ENCODE results near the gene FARP2. TPM values are rescaled to one million over a fixed set of nuclear protein-coding genes. Genes with fewer than 3 reads are reported as not detected.

Gene FARP2
- total and polyA plus RNA-seq, 2 of the 4 experiments (the other 2 are of a cell fraction): 17.1 to 30.8 TPM

DNA sequence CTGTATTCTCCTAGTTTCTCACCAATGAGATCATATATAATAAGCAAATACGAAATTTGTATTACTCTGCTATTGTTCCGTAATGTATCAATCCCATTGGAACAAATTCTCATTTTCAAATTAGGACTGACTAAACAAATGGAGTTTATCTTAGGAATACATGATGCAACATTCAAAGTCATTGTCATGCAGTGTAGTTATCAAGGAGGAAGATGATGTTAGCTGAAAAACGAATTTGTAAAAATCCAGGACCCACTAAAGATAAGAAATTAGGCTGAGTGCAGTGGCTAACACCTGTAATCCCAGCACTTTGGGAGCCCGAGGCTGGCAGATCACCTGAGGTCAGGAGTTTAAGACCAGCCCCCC, 25.5 kb upstream of the FARP2 start:
- peaks cover 33% of the 10 kb centered on the region for H3K36me3 ChIP-seq (ENCODE audit: control insufficient read depth, insufficient read depth, low read length)
- no peak overlapping the region for H2BK15ac ChIP-seq (ENCODE audit: low read depth, low read length)
- POLR2A ChIA-PET (ENCODE audit: unreplicated experiment): no interaction called here
- no peak overlapping the region for H3K9ac ChIP-seq (ENCODE audit: low read depth, low read length)
- H3K9me3 ChIP-seq (ENCODE audit: control insufficient read depth, insufficient read depth, low read length): no peaks in the 10 kb centered on the region
- H3K27ac ChIP-seq (ENCODE audit: insufficient read depth, low read length): no peak overlapping the region
- ATAC-seq (ENCODE audit: low read depth) (no peak), DNase-seq (no peak)
- CTCF ChIA-PET: no interaction called here
- H4K20me1 ChIP-seq (ENCODE audit: insufficient read depth, low read length): peaks cover 42% of the 10 kb centered on the region
- no TSS peak for BruUV-seq (replicated peaks)
- no peak overlapping the region for H3K56ac ChIP-seq (ENCODE audit: extremely low read depth, insufficient read depth, low read length)
- no peak overlapping the region for H2AFZ ChIP-seq (replicated peaks; ENCODE audit: low read length, poor library complexity)
- peaks cover 11% of the 10 kb centered on the region for H3K9me1 ChIP-seq (ENCODE audit: insufficient read depth, low read length)
- H2BK120ac ChIP-seq (ENCODE audit: low read depth, low read length): no peak overlapping the region
- H3K79me1 ChIP-seq (ENCODE audit: low read depth in 1 of 2, low read length in 2 of 2): peaks cover 35 to 65% of the 10 kb centered on the region in 2 experiments
- no peak overlapping the region for H2BK5ac ChIP-seq (ENCODE audit: low read depth, low read length, poor library complexity, severe bottlenecking)
- no peak overlapping the region for H4K5ac ChIP-seq (ENCODE audit: low read depth, low read length)
- H3K14ac ChIP-seq (replicated peaks; ENCODE audit: low read depth, low read length): no peak overlapping the region
- no peak overlapping the region for H3K23ac ChIP-seq (ENCODE audit: low read depth, low read length)
- no peak overlapping the region for H4K91ac ChIP-seq (ENCODE audit: insufficient read depth, low read depth, low read length)
- H3K4me1 ChIP-seq (ENCODE audit: control insufficient read depth, insufficient read depth, low read length): no peaks in the 10 kb centered on the region
- TF ChIP-seq MAZ (IDR thresholded peaks at IDR 0.05; ENCODE audit: borderline replicate concordance, low read depth, low read length) (no peak), BHLHE40 (IDR thresholded peaks at IDR 0.05; ENCODE audit: low read depth, low read length) (no peak), CEBPB (IDR thresholded peaks at IDR 0.05; ENCODE audit: low read depth, low read length) (peak; percentile 28; the same call in 1 of the 2 replicates), FOS (IDR thresholded peaks at IDR 0.05; ENCODE audit: low read depth, low read length) (no peak), RFX5 (IDR thresholded peaks at IDR 0.05; ENCODE audit: low read depth, low read length) (no peak), MXI1 (IDR thresholded peaks at IDR 0.05; ENCODE audit: borderline replicate concordance, low read depth, low read length) (no peak), MAFK (IDR thresholded peaks at IDR 0.05; ENCODE audit: low read depth, low read length) (no peak)
- TF ChIP-seq, protein P1, sequence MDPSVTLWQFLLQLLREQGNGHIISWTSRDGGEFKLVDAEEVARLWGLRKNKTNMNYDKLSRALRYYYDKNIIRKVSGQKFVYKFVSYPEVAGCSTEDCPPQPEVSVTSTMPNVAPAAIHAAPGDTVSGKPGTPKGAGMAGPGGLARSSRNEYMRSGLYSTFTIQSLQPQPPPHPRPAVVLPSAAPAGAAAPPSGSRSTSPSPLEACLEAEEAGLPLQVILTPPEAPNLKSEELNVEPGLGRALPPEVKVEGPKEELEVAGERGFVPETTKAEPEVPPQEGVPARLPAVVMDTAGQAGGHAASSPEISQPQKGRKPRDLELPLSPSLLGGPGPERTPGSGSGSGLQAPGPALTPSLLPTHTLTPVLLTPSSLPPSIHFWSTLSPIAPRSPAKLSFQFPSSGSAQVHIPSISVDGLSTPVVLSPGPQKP (IDR thresholded peaks at IDR 0.05; ENCODE audit: borderline replicate concordance, low read depth, low read length): no peak
- H3K4me3 ChIP-seq (ENCODE audit: insufficient read depth, low read depth, low read length): no peak overlapping the region
- intact Hi-C loops (cut with micrococcal nuclease) (no loop called here), in situ Hi-C loops (cut with MboI; ENCODE audit: low sequenced_read_pairs) (no loop called here), dilution Hi-C loops (cut with HindIII; ENCODE audit: low sequenced_read_pairs, unreplicated experiment) (no loop called here)
- no peaks in the 10 kb centered on the region for H3K27me3 ChIP-seq (ENCODE audit: control insufficient read depth, insufficient read depth, low read length)
- no peak overlapping the region for H4K8ac ChIP-seq (ENCODE audit: low read depth in 2 of 2, low read length in 2 of 2)
- H3K18ac ChIP-seq (ENCODE audit: low read depth, low read length): no peak overlapping the region
- H3K4ac ChIP-seq (ENCODE audit: low read depth, low read length): no peak overlapping the region
- H3K4me2 ChIP-seq (ENCODE audit: low read depth, low read length): no peak overlapping the region
- no peak overlapping the region for H2BK20ac ChIP-seq (ENCODE audit: low read depth, low read length)
- H2AK5ac ChIP-seq (ENCODE audit: low read depth, low read length): no peak overlapping the region
- whole genome bisulfite sequencing, 2 experiments (ENCODE audit: extremely low coverage in 2 of 2, insufficient read length in 1 of 2): no CpG with 5 or more reads among the region's 4 CpGs
- H2AK9ac ChIP-seq (replicated peaks; ENCODE audit: low read depth, low read length, poor library complexity): no peak overlapping the region

Data from IMR-90 (cell line).